ENCODE data around the gene SFXN3.

The SFXN3 gene

GRCh38 chr10:101066146-101066895 lies 35.3 kb downstream of the SFXN3 start:
- Histone ChIP-seq H3K23ac (ENCODE audit: low read length in 2 of 2) (peak overlapping the region in 1 of 2 experiments; percentile 14), H3K27me3 (ENCODE audit: control insufficient read depth in 1 of 2, insufficient read depth in 1 of 2, low read length in 2 of 2) (peaks cover 0 to 25% of the 10 kb centered on the region in 2 experiments), H3K36me3 (ENCODE audit: control insufficient read depth in 1 of 2, insufficient read depth in 2 of 2, low read depth in 1 of 2, low read length in 2 of 2) (no peaks in the 10 kb centered on the region), H2BK15ac (ENCODE audit: low read depth, poor library complexity, severe bottlenecking) (peak overlapping the region; percentile 80), H3K79me1 (replicated peaks; ENCODE audit: low read length, poor library complexity, severe bottlenecking) (peaks cover 4% of the 10 kb centered on the region), H3K4me2 (ENCODE audit: low read length, poor library complexity, severe bottlenecking) (peak overlapping the region; percentile 73), H2AK5ac (ENCODE audit: low read length, severe bottlenecking) (no peak overlapping the region), H2BK5ac (ENCODE audit: low read depth, low read length, poor library complexity, severe bottlenecking) (no peak overlapping the region), H3K9ac (ENCODE audit: low read length) (peak overlapping the region; percentile 74), H3K4me1 (ENCODE audit: control insufficient read depth, insufficient read depth, low read depth, low read length) (peaks cover 41% of the 10 kb centered on the region), H3K9me3 (ENCODE audit: control insufficient read depth, low read length) (no peaks in the 10 kb centered on the region), H4K91ac (ENCODE audit: low read length) (no peak overlapping the region), H3K14ac (ENCODE audit: low read length in 2 of 2) (no peak overlapping the region), H2BK120ac (ENCODE audit: low read depth, low read length) (peak overlapping the region; percentile 50), H3K4me3 (ENCODE audit: insufficient read depth in 1 of 2, low read depth in 1 of 2, low read length in 2 of 2) (peak overlapping the region; percentile 48 to 77), H2AFZ (ENCODE audit: low read depth, low read length) (no peak overlapping the region), H2BK12ac (ENCODE audit: low read length in 2 of 2) (peak overlapping the region in 1 of 2 experiments; percentile 15), H3K27ac (ENCODE audit: low read length, poor library complexity, severe bottlenecking) (no peak overlapping the region), H3K4ac (ENCODE audit: low read depth in 1 of 2, low read length in 2 of 2) (peak overlapping the region in 1 of 2 experiments; percentile 79), H3K18ac (ENCODE audit: low read depth in 1 of 2, low read length in 2 of 2) (peak overlapping the region; percentile 25 to 81), H4K8ac (ENCODE audit: low read length) (peak overlapping the region; percentile 50)
- DNase-seq = peak; percentile 71
- WGBS = 1% methylated on average over 42 of the region's 49 CpGs

DNA sequence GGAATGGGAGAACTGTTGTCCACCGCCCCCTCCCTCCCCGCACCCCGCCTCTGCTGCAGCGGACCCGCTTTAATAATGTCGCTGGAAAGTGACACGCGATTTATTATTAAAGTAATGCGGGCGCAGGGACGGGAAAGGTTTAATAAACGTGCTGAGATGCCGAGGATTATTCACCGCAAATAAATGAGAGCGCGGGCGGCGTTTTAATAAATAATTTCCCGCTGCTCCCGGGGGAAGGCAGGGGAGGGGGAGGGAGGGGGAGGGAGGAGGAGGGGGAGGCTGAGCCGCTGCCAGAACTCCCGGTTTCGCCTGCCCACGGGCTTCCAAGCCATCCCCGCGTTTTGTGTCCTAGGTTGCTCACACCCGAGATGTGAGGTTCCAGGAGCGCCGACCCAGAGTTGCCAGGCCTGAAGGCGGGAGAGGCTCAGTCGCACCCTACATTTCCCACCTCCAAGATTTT lies 35.9 kb downstream of the SFXN3 start:
- H3K27me3 ChIP-seq (ENCODE audit: control insufficient read depth in 1 of 2, insufficient read depth in 1 of 2, low read length in 2 of 2) = peaks cover 5 to 30% of the 10 kb centered on the region in 2 experiments
- peaks cover 4% of the 10 kb centered on the region for H3K79me1 ChIP-seq (replicated peaks; ENCODE audit: low read length, poor library complexity, severe bottlenecking)
- H3K36me3 ChIP-seq (ENCODE audit: control insufficient read depth in 1 of 2, insufficient read depth in 2 of 2, low read depth in 1 of 2, low read length in 2 of 2) = no peaks in the 10 kb centered on the region
- H3K4me3 ChIP-seq (ENCODE audit: insufficient read depth in 1 of 2, low read depth in 1 of 2, low read length in 2 of 2) = peak overlapping the region; percentile 48 to 80
- H3K27ac ChIP-seq (ENCODE audit: low read length, poor library complexity, severe bottlenecking) = no peak overlapping the region
- no peak overlapping the region for H2BK15ac ChIP-seq (ENCODE audit: low read depth, poor library complexity, severe bottlenecking)
- no peak overlapping the region for H2BK5ac ChIP-seq (ENCODE audit: low read depth, low read length, poor library complexity, severe bottlenecking)
- peak; percentile 38 for DNase-seq
- peak overlapping the region; percentile 57 for H2AFZ ChIP-seq (ENCODE audit: low read depth, low read length)
- H3K4me1 ChIP-seq (ENCODE audit: control insufficient read depth, insufficient read depth, low read depth, low read length) = peaks cover 35% of the 10 kb centered on the region
- peak overlapping the region in 1 of 2 experiments; percentile 81 for H3K18ac ChIP-seq (ENCODE audit: low read depth in 1 of 2, low read length in 2 of 2)
- H2BK120ac ChIP-seq (ENCODE audit: low read depth, low read length) = no peak overlapping the region
- WGBS = under 1% methylated on average over 31 of the region's 31 CpGs
- no peak overlapping the region for H3K23ac ChIP-seq (ENCODE audit: low read length in 2 of 2)
- no peak overlapping the region for H2BK12ac ChIP-seq (ENCODE audit: low read length in 2 of 2)
- H4K91ac ChIP-seq (ENCODE audit: low read length) = no peak overlapping the region
- H3K4me2 ChIP-seq (ENCODE audit: low read length, poor library complexity, severe bottlenecking) = peak overlapping the region; percentile 99
- H3K9me3 ChIP-seq (ENCODE audit: control insufficient read depth, low read length) = no peaks in the 10 kb centered on the region
- H3K14ac ChIP-seq (ENCODE audit: low read length in 2 of 2) = no peak overlapping the region
- H4K8ac ChIP-seq (ENCODE audit: low read length) = no peak overlapping the region
- peak overlapping the region in 1 of 2 experiments; percentile 24 for H3K4ac ChIP-seq (ENCODE audit: low read depth in 1 of 2, low read length in 2 of 2)
- no peak overlapping the region for H2AK5ac ChIP-seq (ENCODE audit: low read length, severe bottlenecking)
- peak overlapping the region; percentile 79 for H3K9ac ChIP-seq (ENCODE audit: low read length)

- H3K18ac ChIP-seq (ENCODE audit: low read depth in 1 of 2, low read length in 2 of 2) = peak overlapping the region; percentile 74 to 80
- no peak overlapping the region for H3K27ac ChIP-seq (ENCODE audit: low read length, poor library complexity, severe bottlenecking)
- no peak overlapping the region for H2AK5ac ChIP-seq (ENCODE audit: low read length, severe bottlenecking)
- H3K23ac ChIP-seq (ENCODE audit: low read length in 2 of 2) = peak overlapping the region in 1 of 2 experiments; percentile 75
- peaks cover 29% of the 10 kb centered on the region for H3K4me1 ChIP-seq (ENCODE audit: control insufficient read depth, insufficient read depth, low read depth, low read length)
- H4K91ac ChIP-seq (ENCODE audit: low read length) = no peak overlapping the region
- peak overlapping the region; percentile 99 for H3K4me2 ChIP-seq (ENCODE audit: low read length, poor library complexity, severe bottlenecking)
- H2BK12ac ChIP-seq (ENCODE audit: low read length in 2 of 2) = no peak overlapping the region
- no peak overlapping the region for H2BK120ac ChIP-seq (ENCODE audit: low read depth, low read length)
- peaks cover 2% of the 10 kb centered on the region for H3K79me1 ChIP-seq (replicated peaks; ENCODE audit: low read length, poor library complexity, severe bottlenecking)
- peak overlapping the region; percentile 44 for H2BK15ac ChIP-seq (ENCODE audit: low read depth, poor library complexity, severe bottlenecking)
- H3K4ac ChIP-seq (ENCODE audit: low read depth in 1 of 2, low read length in 2 of 2) = peak overlapping the region in 1 of 2 experiments; percentile 11
- no peak overlapping the region for H2BK5ac ChIP-seq (ENCODE audit: low read depth, low read length, poor library complexity, severe bottlenecking)
- H3K4me3 ChIP-seq (ENCODE audit: insufficient read depth in 1 of 2, low read depth in 1 of 2, low read length in 2 of 2) = peak overlapping the region; percentile 48 to 80
- no peaks in the 10 kb centered on the region for H3K36me3 ChIP-seq (ENCODE audit: control insufficient read depth in 1 of 2, insufficient read depth in 2 of 2, low read depth in 1 of 2, low read length in 2 of 2)
- no peak overlapping the region for H3K14ac ChIP-seq (ENCODE audit: low read length in 2 of 2)
- no peaks in the 10 kb centered on the region for H3K9me3 ChIP-seq (ENCODE audit: control insufficient read depth, low read length)
- peaks cover 11 to 36% of the 10 kb centered on the region in 2 experiments for H3K27me3 ChIP-seq (ENCODE audit: control insufficient read depth in 1 of 2, insufficient read depth in 1 of 2, low read length in 2 of 2)
- 1% methylated on average over 42 of the region's 43 CpGs for WGBS
- peak overlapping the region; percentile 79 for H3K9ac ChIP-seq (ENCODE audit: low read length)
- peak overlapping the region; percentile 65 for H4K8ac ChIP-seq (ENCODE audit: low read length)
- DNase-seq = peak; percentile 84
- peak overlapping the region; percentile 57 for H2AFZ ChIP-seq (ENCODE audit: low read depth, low read length)
These were observed 36.5 kb downstream of the SFXN3 start for GRCh38 chr10:101067356-101068083.

GRCh38 chr10:101069441-101069840 lies 38.4 kb downstream of the SFXN3 start:
- H2AK5ac ChIP-seq (ENCODE audit: low read length, severe bottlenecking) = no peak overlapping the region
- no peak overlapping the region for H4K8ac ChIP-seq (ENCODE audit: low read length)
- 88% methylated on average over 4 of the region's 5 CpGs for WGBS
- no peak overlapping the region for H2AFZ ChIP-seq (ENCODE audit: low read depth, low read length)
- no peak overlapping the region for H3K23ac ChIP-seq (ENCODE audit: low read length in 2 of 2)
- H3K36me3 ChIP-seq (ENCODE audit: control insufficient read depth in 1 of 2, insufficient read depth in 2 of 2, low read depth in 1 of 2, low read length in 2 of 2) = no peaks in the 10 kb centered on the region
- no peak overlapping the region for H2BK15ac ChIP-seq (ENCODE audit: low read depth, poor library complexity, severe bottlenecking)
- no peaks in the 10 kb centered on the region for H3K79me1 ChIP-seq (replicated peaks; ENCODE audit: low read length, poor library complexity, severe bottlenecking)
- H3K9ac ChIP-seq (ENCODE audit: low read length) = peak overlapping the region; percentile 36
- no peaks in the 10 kb centered on the region for H3K9me3 ChIP-seq (ENCODE audit: control insufficient read depth, low read length)
- no peak overlapping the region for H4K91ac ChIP-seq (ENCODE audit: low read length)
- no peak overlapping the region for H3K4me2 ChIP-seq (ENCODE audit: low read length, poor library complexity, severe bottlenecking)
- no peak overlapping the region for H3K4ac ChIP-seq (ENCODE audit: low read depth in 1 of 2, low read length in 2 of 2)
- H3K4me3 ChIP-seq (ENCODE audit: insufficient read depth in 1 of 2, low read depth in 1 of 2, low read length in 2 of 2) = no peak overlapping the region
- no peak overlapping the region for H3K14ac ChIP-seq (ENCODE audit: low read length in 2 of 2)
- DNase-seq = no peak
- no peak overlapping the region for H2BK12ac ChIP-seq (ENCODE audit: low read length in 2 of 2)
- H2BK5ac ChIP-seq (ENCODE audit: low read depth, low read length, poor library complexity, severe bottlenecking) = no peak overlapping the region
- no peak overlapping the region for H3K18ac ChIP-seq (ENCODE audit: low read depth in 1 of 2, low read length in 2 of 2)
- no peak overlapping the region for H3K27ac ChIP-seq (ENCODE audit: low read length, poor library complexity, severe bottlenecking)
- H3K4me1 ChIP-seq (ENCODE audit: control insufficient read depth, insufficient read depth, low read depth, low read length) = peaks cover 15% of the 10 kb centered on the region
- no peak overlapping the region for H2BK120ac ChIP-seq (ENCODE audit: low read depth, low read length)
- peaks cover 30 to 39% of the 10 kb centered on the region in 2 experiments for H3K27me3 ChIP-seq (ENCODE audit: control insufficient read depth in 1 of 2, insufficient read depth in 1 of 2, low read length in 2 of 2)

Data from mesenchymal stem cell (in vitro differentiated cells and primary cell).